MCF 10A (cell line): Measurements from ENCODE around the gene EEF1AKMT4. TPM values are rescaled to one million over a fixed set of nuclear protein-coding genes. Genes with fewer than 3 reads are reported as not detected.

Experiments used
- BruUV-seq: library from RNA; stranded (reverse); fragments of 400-500 nt; replicated peaks from 2 replicates; lab custom pipeline; 2021; lab: Mats Ljungman, UMichigan
- CTCF ChIA-PET: fragments of 300-600 bp; sonication (Branson Sonifier 250); formaldehyde crosslinking; extraction: SDS; loops from one replicate; lab custom pipeline; 2021; ENCODE audit warnings: antibody characterized with exemption, inconsistent platforms; lab: Yijun Ruan, JAX
- POLR2A ChIA-PET: fragments of 300-600, 350-650 bp; sonication (Branson Sonifier 250); formaldehyde crosslinking; extraction: SDS; loops from one replicate; lab custom pipeline; 2020; ENCODE audit warnings: antibody characterized with exemption, inconsistent platforms; lab: Yijun Ruan, JAX
- DNase-seq: peaks from one replicate; pipeline ENCODE4 v3.0.0-alpha.2; 2018; ENCODE audit not compliant: unreplicated experiment
- H3K27ac Mint-ChIP-seq: one replicate; pipeline ENCODE4 v1.8.0; 2022; ENCODE audit warnings: mild to moderate bottlenecking, low read depth, mixed read lengths; ENCODE audit not compliant: unreplicated experiment
- H3K27me3 Mint-ChIP-seq: one replicate; pipeline ENCODE4 v1.8.0; 2022; ENCODE audit warnings: mixed read lengths; ENCODE audit not compliant: insufficient read depth, unreplicated experiment
- H3K36me3 Mint-ChIP-seq: one replicate; pipeline ENCODE4 v1.8.0; 2022; ENCODE audit warnings: mild to moderate bottlenecking, moderate library complexity, mixed read lengths; ENCODE audit not compliant: insufficient read depth, unreplicated experiment
- H3K4me1 Mint-ChIP-seq: one replicate; pipeline ENCODE4 v1.8.0; 2022; ENCODE audit warnings: mixed read lengths; ENCODE audit not compliant: insufficient read depth, unreplicated experiment
- H3K4me3 Mint-ChIP-seq: one replicate; pipeline ENCODE4 v1.8.0; 2022; ENCODE audit warnings: mild to moderate bottlenecking, moderate library complexity, mixed read lengths; ENCODE audit not compliant: unreplicated experiment
- H3K9me3 Mint-ChIP-seq: one replicate; pipeline ENCODE4 v1.8.0; 2022; ENCODE audit warnings: mixed read lengths; ENCODE audit not compliant: unreplicated experiment
- CTCF ChIP-seq: fragments of 200-600 bp; IDR thresholded peaks from one replicate; pipeline ENCODE4 v1.8.0; 2022; ENCODE audit warnings: antibody characterized with exemption, mild to moderate bottlenecking; ENCODE audit not compliant: unreplicated experiment
- intact Hi-C: fragments of 100-400 bp; cut with micrococcal nuclease; formaldehyde crosslinking; loops from 2 replicates; pipeline ENCODE4 v1.14.1; 2022
- total RNA-seq: library from RNA; stranded (reverse); gene quantifications from 2 replicates; pipeline ENCODE4 v1.2.3, GENCODE V29; 2022

EEF1AKMT4 gene
- total RNA-seq, 1 experiment from 2014 or later: 10.1 TPM

- H3K4me3 Mint-ChIP-seq: peak overlapping the region; percentile 11
- DNase-seq: no peak
- no peak for TF ChIP-seq CTCF
- intact Hi-C loops: no loop called here
- H3K36me3 Mint-ChIP-seq: no peaks in the 10 kb centered on the region
- H3K4me1 Mint-ChIP-seq: peaks cover 12% of the 10 kb centered on the region
- H3K9me3 Mint-ChIP-seq: no peaks in the 10 kb centered on the region
- no TSS peak for BruUV-seq
- H3K27ac Mint-ChIP-seq: no peak overlapping the region
- H3K27me3 Mint-ChIP-seq: peaks cover 38% of the 10 kb centered on the region
- ChIA-PET POLR2A (interaction anchor here (0.6 to 1.8 kb wide), 2 partner anchors 9 to 17 kb away, joined by 3 to 6 read pairs; no protein-coding TSS in a partner anchor), CTCF (interaction anchor here (1.0 to 2.3 kb wide), 3 partner anchors 15 to 336 kb away, joined by 3 to 7 read pairs (median 4); partner anchors contain the start of gene EEF1AKMT4)
Observed at GRCh38 chr3:184231671-184232070, 17.8 kb upstream of the EEF1AKMT4 start.

- Mint-ChIP-seq H3K27me3 (peaks cover 23% of the 10 kb centered on the region), H3K27ac (no peak overlapping the region), H3K36me3 (no peaks in the 10 kb centered on the region), H3K4me3 (peak overlapping the region; percentile 50), H3K4me1 (peaks cover 12% of the 10 kb centered on the region), H3K9me3 (no peaks in the 10 kb centered on the region)
- no TSS peak for BruUV-seq
- ChIA-PET POLR2A (interaction anchor here (0.5 to 0.6 kb wide), 2 partner anchors 17 to 99 kb away, joined by 3 to 4 read pairs; no protein-coding TSS in a partner anchor), CTCF (interaction anchor here (1.5 to 2.3 kb wide), 2 partner anchors 13 to 16 kb away, joined by 3 to 7 read pairs; partner anchors contain the start of gene EEF1AKMT4)
- intact Hi-C loops: no loop called here
- no peak for TF ChIP-seq CTCF
- DNase-seq: no peak
Observed at GRCh38 chr3:184233127-184233843, 16.2 kb upstream of the EEF1AKMT4 start.

GRCh38 chr3:184234224-184234623 is 15.2 kb upstream of the EEF1AKMT4 start:
- Mint-ChIP-seq H3K27ac (no peak overlapping the region), H3K36me3 (no peaks in the 10 kb centered on the region), H3K9me3 (no peaks in the 10 kb centered on the region), H3K4me3 (no peak overlapping the region), H3K27me3 (peaks cover 17% of the 10 kb centered on the region), H3K4me1 (peaks cover 12% of the 10 kb centered on the region)
- no TSS peak for BruUV-seq
- DNase-seq: peak; percentile 96
- ChIA-PET POLR2A (interaction anchor here (0.5 to 0.8 kb wide), 4 partner anchors 16 to 85 kb away, joined by 3 to 4 read pairs (median 4); no protein-coding TSS in a partner anchor), CTCF (interaction anchor here (0.6 to 0.7 kb wide), 3 partner anchors 19 to 1050 kb away, joined by 3 read pairs; no protein-coding TSS in a partner anchor)
- intact Hi-C loops: no loop called here
- peak; percentile 37 for TF ChIP-seq CTCF

DNA sequence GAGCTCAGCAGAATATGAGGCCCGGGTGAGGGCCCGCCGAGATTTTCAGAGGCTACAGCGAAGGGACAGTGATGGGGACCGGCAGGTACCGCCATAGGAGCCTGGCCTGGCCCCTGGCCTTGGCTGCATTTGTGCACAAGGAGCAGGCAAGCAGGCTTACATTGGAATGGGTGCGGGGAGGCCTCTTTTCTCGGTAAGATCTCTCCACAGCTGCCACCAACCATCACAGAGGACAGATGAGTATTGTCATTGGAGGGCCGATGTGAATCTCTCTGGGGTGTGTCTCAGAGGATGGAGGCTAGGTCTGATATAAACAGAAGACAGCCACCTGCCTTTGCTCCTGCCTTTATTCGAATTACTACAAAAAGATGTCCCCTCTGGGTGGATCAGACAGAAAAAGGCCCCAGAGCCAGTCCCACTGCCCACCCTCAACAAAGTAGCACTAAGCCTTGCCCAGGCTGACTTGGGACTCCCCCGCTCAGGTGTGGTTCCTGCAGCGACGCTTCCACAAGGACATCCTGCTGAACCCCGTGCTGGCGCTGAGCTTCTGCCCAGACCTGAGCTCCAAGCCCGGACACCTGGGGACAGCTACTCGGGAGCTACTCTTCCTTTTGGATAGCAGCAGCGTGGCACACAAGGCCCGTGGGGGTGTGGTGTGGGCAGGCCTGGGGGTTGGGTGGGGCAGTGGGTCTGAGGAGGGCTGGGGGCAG is 14.6 kb upstream of the EEF1AKMT4 start:
- peaks cover 17% of the 10 kb centered on the region for H3K27me3 Mint-ChIP-seq
- no peak overlapping the region for H3K27ac Mint-ChIP-seq
- TF ChIP-seq CTCF: no peak
- no peak overlapping the region for H3K4me3 Mint-ChIP-seq
- no TSS peak for BruUV-seq
- ChIA-PET POLR2A (interaction anchor here (0.5 to 0.8 kb wide), 3 partner anchors 67 to 84 kb away, joined by 3 to 4 read pairs (median 3); no protein-coding TSS in a partner anchor), CTCF (interaction anchor here (0.6 kb wide), 2 partner anchors 20 to 1051 kb away, joined by 3 read pairs; no protein-coding TSS in a partner anchor)
- peaks cover 12% of the 10 kb centered on the region for H3K4me1 Mint-ChIP-seq
- no peaks in the 10 kb centered on the region for H3K36me3 Mint-ChIP-seq
- DNase-seq: no peak
- no peaks in the 10 kb centered on the region for H3K9me3 Mint-ChIP-seq
- intact Hi-C loops: no loop called here
